GM19463 (cell line): Measurements from ENCODE around the gene AKT1S1.
"Not testable (repeated sequence)": the region's sequence is repeated elsewhere in the genome, so short reads cannot be mapped to it uniquely, and the experiment has no call there.

ENCODE experiments used
- ATAC-seq: cut with Tn5 transposase; IDR thresholded peaks from one replicate; pipeline ENCODE4 v1.9.1; 2021; ENCODE audit warnings: mild to moderate bottlenecking, moderate library complexity; ENCODE audit not compliant: unreplicated experiment

The AKT1S1 gene

GRCh38 chr19:49877020-49877878 lies at the start of gene AKT1S1, which contains the start of gene TBC1D17:
Gene AKT1S1, minus strand, starts transcription at chr19:49877355. Its CDS starts 4,060 bp downstream, at chr19:49873295.
Gene TBC1D17, plus strand, starts transcription at chr19:49877702. Its CDS starts 22 bp downstream, at chr19:49877724.
- peak; percentile 47 for ATAC-seq

DNA sequence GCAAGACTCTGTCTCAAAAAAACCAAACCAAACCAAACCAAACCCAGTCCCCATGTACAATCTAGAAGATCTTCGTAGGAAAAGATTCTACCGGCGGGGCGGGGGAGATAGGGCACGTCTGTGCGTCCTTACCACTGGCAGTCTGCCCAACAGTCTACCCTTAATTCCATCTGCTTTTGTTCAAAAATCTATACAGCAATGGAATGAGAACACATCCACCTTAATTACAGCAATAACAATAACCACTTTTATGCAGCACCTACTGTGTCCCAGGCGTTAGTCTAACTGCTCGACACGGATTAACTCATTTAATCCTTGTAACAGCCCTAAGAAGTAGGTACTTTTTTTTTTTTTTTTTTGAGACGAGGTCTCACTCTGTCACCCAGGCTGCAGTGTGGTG lies 49.4 kb upstream of the AKT1S1 start:
- no peak for ATAC-seq

- ATAC-seq = no peak
These were observed 48.3 kb upstream of the AKT1S1 start for GRCh38 chr19:49925486-49925885.

DNA sequence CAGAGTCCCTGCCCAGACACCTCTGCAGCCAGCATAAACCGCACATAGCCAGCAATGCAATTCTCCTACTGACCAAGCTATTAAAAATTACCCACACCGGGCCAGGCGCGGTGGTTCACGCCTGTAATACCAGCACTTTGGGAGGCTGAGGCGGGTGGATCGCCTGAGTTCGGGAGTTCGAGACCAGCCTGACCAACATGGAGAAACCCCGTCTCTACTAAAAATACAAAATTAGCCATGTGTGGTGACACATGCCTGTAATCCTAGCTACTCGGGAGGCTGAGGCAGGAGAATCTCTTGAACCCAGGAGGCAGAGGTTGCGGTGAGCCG lies 47.7 kb upstream of the AKT1S1 start:
- not testable (repeated sequence) for ATAC-seq

DNA sequence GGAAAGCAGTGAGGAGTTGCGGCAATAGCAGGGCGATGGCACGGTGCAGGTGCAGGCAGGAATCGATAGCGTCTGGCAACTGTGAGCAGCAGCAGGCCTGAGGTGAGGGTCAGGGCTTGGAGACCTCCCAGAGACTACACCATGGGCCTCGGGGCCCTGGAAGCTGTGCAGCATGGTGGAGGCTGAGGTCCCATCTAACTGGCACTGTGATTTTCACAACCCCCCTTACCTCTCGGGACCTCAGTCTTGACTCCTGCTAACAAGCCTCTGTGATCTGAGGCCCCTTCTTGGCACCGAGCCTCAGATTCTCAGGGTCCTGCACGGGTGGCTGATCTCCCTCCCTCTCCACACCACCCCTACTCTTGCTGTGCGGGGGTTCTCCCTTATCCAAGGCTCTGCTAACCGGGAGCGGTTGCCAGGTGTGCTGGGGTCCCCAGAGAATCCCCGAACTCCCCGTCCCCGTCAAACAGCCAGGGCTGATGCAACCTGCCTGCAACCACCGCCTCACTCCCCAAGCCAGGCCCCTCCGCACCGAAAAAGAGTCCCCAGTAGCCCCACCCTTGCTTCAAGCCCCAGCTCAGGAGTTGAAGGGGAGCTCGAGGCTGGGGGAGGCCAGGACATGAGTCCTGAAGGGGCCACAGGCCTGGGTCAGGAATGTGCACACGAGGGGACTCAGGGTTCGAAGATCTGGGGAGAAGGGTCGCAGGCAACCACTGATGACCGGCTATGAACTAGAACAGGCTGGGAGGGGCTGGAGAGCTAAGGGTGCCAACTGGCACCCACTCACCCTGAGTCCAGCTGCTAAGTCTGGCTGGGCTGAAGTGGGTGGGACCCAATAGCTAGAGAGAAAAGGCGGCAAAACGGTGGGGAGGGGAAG lies 47.1 kb upstream of the AKT1S1 start:
- ATAC-seq = no peak

- ATAC-seq = no peak
These were observed 46.2 kb upstream of the AKT1S1 start for GRCh38 chr19:49923055-49924003.

- no peak for ATAC-seq
These were observed 45.0 kb upstream of the AKT1S1 start for GRCh38 chr19:49921871-49922795.

DNA sequence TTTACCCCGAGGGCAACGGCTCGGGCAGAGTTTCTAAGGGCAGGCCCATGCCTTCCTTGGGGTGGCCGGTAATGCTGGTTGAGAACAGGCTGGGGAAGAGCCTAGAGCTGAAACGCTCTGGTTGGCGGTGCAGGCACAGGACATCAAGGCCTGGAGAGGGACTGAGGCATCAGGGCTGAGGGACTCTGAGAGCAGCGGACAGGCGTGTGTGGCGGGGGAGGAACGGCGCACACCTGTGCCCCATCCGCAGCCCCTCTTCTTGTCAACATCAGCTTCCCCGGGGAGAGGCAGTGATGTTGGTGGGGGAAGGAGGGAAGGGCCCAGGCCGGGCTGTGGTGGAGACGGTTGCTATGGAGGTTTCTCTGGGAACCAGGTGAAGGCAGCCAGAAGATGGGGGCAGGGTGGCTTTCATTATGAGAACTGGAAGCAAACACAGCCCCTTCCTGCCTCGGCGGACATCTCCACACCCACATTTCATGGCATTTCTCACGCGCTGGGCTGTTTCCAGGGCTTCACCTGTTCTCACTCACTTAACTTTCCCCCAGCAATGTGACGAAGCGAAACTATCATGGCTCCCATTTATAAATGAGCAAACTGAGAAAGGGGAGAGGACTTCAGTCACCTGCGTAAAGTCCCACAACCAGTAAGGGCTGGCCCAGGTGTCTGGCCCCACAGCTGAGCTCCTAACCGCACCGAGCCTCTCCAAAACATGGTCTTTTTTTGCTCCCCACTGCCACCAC lies 43.6 kb upstream of the AKT1S1 start:
- no peak for ATAC-seq

GRCh38 chr19:49918089-49918488 lies 40.9 kb upstream of the AKT1S1 start:
- ATAC-seq = no peak

- ATAC-seq = no peak
These were observed 39.9 kb upstream of the AKT1S1 start for GRCh38 chr19:49916839-49917733.

DNA sequence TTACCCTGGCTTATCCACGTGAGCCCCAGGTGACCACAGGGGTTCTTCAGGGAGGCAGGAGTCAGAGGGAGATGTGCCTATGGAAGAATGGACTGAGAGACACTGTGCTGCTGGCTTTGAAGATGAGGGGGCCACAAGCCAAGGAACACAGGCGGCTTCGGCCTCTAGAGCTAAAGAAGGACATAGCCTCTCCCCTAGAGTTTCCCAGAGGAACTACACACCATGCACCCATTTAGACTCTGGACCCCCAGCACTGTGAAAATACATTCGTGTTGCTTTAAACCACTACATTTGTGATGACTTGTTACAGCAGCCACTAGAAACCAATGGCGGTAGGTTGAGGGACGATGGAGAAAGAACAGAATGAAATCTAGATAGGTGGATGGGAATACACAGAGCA lies 38.1 kb upstream of the AKT1S1 start:
- no peak for ATAC-seq

GRCh38 chr19:49913720-49914119 lies 36.6 kb upstream of the AKT1S1 start:
- ATAC-seq = no peak

DNA sequence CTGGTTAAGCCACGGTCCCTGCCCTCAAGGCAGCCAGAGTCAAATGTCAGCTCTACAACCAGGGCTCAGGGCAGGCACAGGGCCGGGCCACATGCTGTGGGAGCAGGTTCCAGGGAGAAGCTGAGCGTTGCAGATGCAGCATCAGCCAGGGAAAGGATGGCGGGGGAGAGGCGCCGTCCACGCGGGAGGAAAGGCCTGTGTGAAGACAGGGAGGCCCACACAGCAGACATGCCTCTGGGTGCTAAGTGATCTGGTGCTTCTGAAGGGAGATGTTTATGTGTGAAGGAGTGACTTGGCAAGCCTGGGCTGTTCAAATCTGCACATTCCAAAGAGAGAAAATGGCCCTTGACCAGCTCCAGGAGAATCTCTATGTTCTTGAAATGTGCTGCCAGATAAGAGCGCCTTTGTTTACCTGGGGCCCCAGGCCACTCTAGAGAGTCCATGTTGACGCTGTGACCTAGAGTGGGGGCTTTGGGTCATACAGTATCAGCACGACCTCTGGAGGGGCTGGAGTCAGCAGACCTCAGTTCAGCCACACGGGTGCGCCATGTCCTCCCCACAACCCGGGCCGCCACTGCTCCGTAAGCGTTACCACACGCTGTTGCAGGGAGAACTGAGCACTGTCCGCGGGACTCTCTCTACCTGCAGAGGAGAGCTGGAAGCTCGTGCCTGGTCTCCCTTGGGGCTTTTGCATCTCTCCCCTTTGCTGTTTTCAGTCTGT lies 36.0 kb upstream of the AKT1S1 start:
- ATAC-seq = no peak

DNA sequence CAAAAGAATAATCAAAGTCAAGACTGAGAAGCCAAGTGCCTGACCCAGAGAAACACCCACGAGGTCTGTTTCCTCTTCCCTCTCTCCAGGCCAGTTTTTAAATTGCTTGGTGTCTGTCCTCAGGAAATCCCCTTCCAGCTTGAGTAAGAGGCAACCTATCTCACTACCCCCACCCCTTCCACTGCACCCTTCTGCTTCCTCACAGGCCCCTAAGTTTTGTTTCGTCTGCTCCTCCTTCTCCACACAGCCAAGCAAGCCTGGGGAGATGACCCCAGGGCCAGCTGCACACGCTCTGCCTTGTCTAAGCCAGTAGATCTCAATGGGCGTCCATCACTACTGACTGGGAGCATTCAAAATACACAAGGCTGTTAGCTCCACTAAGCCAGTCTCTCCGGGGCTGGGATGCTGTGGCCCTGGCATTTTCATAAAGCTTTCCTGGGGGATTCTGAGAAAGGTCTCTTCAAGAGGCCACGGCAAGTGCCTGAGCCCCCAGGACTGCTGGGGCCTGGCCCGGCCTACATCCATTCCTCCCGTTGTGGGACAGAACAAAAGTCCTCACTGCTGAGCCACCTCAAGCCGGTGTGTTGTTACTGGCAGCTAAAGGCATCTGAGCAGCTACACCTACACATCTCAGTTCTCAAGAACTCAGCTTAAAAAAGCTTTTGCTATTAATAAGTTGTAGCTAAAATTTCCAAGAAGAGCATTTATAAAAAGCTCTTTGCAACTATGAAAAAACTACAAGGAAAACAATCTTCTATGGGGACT lies 34.4 kb upstream of the AKT1S1 start:
- ATAC-seq = no peak

DNA sequence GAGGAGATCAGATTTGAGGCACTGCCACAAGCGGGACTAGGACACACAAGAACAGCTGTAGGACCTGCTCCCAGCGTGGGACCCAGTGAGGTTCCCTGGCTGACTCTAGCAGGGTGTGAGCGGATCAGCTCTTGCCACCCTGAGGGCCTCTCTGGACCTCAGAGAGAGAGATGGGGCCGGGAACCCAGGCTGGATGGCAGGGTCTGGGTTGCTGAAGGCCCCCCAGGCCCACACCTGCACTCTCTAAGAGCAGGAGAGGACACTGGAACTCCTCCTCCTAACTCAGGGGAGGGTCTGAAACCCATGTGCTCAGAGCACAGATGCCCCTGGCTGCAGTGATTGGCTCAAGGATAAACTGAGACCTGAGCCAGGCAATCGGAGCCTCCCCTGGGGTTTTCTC lies 33.0 kb upstream of the AKT1S1 start:
- ATAC-seq = no peak
